HG02571 (cell line): ENCODE measurements around the gene SNRNP35.
"Not testable (repeated sequence)": the region's sequence is repeated elsewhere in the genome, so short reads cannot be mapped to it uniquely, and the experiment has no call there.

ENCODE experiments used
- ATAC-seq: cut with Tn5 transposase; IDR thresholded peaks from one replicate; pipeline ENCODE4 v1.9.1; 2021; ENCODE audit warnings: mild to moderate bottlenecking, moderate library complexity; ENCODE audit not compliant: unreplicated experiment

The SNRNP35 gene

DNA sequence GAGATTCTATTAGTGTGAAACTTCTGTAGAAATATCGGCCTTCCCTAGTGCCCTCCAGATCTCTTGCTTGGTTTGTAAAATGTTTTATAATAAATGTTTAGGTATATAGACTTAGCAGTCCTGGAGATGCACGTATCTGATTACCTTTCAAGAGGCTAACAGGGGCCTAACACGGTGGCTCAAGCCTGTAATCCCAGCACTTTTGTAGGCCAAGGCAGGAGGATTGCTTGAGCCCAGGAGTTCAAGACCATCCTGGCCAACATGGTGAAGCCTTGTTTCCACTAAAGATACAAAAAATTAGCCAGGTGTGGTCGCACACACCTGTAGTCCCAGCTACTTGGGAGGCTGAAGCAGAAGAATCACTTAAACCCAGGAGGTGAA is 11.6 kb upstream of the SNRNP35 start:
- no peak for ATAC-seq

DNA sequence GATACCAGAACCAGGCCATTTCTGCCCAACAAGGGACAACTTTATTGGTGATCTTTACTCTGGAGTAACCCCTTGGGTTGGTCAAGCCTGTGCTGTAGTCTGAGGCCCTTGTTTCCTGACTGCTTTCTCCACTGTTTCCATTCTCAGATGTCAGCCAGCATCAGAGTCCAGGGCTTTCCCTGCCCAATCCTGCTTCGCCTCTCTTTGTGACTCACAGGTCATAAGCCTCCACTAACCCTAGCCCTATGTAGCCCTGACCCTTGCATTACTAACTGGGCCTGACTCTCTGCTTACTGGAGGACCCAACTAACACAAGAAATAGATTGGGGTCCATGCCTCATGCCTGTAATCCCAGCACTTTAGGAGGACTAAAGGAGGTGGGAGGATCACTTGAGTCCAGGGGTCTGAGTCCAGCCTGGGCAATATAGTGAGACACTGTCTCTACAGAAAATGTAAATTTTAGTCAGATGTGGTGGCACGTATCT is 8.6 kb upstream of the SNRNP35 start:
- ATAC-seq = no peak

DNA sequence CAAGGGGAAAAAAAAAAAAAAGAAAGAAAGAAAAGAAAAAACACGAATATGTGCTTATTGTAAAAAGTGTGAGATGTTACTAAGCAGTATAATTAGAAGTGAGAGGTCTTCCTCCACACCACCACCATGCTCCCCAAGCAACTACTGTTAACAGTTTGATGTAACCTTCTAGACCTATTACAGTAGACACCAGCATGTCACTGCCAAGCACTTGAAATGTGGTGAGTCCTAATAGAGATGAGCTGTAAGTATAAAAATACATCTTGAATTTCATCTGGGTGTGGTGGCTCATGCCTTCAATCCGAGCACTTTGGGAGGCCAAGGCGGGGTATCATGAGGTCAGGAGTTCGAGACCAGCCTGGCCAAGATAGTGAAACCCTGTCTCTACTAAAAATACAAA is 8.1 kb upstream of the SNRNP35 start:
- ATAC-seq = no peak

DNA sequence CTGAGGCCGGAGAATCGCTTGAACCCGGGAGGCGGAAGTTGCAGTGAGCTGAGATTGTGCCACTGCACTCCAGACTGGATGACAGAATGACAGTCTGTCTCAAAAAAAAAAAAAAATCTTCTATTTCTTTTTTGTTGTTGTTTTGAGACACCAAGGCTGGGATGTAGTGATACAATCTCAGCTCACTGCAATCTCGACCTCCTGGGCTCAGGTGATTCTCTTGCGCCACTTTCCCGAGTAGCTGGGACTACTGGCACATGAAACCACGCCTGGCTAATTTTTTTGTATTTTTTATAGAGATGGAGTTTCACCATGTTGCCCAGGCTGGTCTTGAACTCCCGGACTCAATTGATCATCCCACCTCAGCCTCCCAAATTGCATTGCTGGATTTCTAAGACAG is 7.3 kb upstream of the SNRNP35 start:
- no peak for ATAC-seq

DNA sequence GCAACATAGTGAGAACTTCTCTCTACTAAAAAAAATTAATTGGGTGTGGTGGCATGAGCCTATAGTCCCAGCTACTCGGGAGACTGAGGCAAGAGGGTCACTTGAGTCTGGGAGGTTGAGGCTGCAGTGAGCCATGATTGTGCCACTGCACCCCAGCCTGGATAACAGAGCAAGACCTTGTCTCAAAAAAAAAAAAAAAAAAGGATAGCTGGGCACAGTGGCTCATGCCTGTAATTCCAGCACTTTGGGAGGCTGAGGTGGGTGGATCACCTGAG is 5.7 kb upstream of the SNRNP35 start:
- not testable (repeated sequence) for ATAC-seq

DNA sequence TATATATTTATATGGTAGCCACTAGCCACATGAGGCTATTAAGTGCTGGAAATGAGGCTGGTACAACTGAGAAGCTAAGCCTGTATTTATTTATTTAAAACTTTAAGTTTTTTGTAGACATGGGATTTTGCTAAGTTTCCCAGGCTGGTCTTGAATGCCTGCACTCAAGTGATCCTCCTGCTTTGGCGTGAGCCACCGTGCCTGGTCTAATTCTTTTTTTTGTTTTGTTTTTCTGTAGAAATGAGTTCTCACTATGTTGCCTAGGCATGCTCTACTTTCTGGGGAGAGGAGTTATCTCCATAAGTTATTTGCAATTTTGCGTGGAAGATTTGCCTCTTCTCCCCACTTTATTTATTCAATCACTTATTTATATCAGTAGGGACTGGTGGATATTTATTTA is 4.8 kb upstream of the SNRNP35 start:
- no peak for ATAC-seq

DNA sequence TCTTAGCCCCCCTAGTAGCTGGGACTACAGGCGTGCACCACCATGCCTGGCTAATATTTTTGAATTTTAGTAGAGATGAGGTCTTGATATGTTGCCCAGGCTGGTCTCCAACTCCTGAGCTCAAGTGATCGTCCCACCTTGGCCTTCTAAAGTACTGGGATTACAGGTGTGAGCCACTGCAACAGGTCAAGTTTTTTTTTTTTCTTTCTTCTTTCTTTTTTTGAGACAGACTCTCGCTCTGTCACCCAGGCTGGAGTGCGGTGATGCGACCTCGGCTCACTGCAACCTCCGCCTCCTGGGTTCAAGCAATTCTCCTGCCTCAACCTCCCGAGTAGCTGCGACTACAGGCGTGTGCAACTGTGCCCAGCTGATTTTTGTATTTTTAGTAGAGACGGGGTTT is 5.2 kb downstream of the SNRNP35 start:
- not testable (repeated sequence) for ATAC-seq

DNA sequence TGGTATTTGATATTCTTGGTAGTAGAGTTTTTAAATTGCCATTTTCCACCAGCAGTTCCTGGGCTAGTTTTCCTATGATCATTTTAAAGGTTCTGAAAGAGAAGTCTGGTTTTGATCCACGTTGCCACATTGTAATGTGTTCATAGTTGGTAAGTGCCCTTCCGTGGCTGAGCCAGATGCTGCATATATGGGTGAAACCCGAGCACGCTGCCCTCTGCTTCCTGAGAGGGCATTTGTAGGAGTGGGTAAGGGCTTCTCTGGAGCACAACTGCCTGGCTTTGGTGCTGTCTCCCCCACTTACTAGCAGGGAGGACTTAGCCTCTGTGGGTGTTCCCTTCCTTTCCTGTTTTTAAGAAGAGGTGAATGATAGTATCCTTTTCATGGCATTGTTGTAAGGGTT is 7.1 kb downstream of the SNRNP35 start:
- ATAC-seq = no peak

DNA sequence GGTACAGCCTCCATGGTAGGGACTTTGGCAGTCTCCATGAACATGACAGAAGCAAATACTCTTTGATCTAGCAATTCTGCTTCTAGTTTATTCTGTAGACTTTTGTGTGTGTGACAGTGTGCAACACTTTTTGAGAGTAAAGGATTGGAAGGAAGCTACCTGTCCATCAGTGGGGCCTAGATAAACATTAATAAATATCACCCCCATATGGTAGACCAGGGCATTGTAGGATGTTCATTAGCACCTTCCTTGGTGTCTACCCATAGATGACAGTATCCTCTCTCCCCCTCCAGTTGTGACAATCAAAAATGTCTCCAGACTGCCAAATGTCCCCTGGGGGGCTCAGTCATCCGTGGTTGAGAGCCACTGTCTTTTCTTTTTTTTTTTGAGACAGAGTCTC is 10.8 kb downstream of the SNRNP35 start:
- ATAC-seq = no peak

DNA sequence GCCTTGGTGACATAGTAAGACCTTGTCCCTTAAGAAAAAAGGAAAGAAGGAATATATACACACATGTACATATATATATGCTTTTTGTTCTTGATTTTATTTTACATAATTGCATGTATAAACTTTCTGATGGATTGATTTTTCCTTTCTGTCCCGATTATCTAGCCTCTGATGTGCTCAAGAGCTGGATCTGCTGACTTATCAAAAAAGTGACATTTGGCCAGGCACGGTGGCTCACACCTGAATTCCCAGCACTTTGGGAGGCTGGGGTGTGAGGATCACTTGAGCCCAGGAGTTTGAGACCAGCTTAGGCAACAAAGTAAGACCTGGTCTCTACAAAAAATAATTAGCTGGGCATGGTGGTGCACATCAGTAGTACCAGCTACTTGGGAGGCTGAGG is 12.0 kb downstream of the SNRNP35 start:
- ATAC-seq = no peak

DNA sequence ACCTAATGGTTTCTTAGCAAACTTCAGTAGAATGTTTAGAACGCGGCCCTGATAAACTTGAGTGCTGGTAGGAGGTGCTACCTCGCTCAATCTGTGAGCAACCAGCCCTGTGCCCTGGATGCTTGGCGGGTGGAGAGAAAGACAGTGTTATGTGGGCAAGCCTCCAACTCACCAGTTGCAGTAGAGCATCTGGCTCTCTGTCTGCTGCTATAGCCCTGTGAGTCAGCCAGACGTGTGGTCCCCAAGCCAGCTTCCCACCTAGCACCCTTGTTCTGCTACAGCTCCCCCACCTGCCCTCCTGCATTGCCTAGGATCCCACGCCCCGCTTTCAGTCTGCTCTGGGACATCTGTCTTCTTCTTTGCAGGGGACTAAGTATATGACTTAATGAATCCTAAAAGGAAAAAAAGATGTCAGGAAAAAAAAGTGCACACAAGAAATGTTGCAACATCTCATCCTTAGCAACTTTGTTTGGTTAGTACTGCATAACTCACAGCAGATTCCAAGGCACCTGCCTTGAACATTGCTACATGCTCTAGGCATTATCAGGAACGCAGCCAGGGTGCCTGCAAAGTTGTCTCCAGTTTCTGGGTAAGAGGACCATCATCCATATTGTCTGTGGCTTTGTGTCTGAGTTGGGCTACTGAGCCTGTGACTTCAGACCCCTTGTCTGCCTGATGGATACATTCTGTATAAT is 13.6 kb downstream of the SNRNP35 start:
- ATAC-seq = no peak

DNA sequence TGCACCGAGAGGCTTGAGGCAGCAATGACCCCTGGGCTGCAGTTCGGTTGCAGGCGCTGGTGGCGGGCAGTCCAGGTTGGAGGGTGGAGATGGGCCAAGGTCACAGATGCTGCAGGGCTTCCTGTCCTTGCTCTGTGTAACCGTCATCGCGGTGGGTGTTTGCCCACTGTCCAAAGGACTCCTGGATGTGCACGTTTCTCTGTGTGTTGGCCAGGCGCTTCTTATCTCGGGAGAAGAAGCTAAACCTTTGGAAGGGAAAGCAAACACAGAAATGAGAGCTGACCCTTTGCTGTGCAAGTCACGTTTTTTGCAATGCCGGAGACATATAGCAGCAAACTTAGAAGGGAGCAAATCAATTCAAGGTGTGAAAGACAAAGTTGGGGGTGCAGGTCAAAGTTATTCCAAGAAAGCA is 14.5 kb downstream of the SNRNP35 start:
- ATAC-seq = no peak

DNA sequence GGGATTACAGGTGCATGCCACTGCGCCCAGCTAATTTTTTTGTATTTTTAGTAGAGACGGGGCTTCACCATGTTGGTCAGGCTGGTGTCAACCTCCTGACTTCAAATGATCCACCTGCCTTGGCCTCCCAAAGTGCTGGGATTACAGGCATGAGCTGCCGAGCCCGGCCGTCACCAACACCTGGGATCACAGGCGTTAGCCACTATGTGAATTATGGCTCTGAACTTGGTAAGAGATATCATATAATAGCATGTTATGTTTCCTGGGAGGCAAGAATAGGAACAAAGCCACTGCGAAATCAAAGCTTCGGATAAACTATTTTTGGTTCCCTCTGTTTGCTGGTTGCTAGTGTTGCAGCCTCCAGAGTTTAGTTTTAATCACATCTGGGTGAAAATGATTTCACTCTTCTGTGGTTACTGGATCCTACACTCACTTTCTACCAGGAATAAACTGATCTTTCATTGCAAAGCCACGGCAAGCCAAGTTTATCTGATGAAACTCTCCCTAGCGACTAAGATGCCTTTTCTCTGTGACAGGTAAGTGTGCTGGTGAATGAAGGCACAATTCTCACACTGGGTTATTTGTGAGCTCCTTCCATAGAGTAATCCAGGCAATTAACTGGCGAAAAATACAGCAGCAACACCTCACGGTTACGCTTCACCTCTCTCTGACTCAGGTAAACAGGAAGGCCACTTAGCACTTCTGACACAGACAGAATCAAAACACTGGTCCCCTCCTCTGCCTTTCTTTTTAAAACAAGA is 16.7 kb downstream of the SNRNP35 start:
- ATAC-seq = no peak

DNA sequence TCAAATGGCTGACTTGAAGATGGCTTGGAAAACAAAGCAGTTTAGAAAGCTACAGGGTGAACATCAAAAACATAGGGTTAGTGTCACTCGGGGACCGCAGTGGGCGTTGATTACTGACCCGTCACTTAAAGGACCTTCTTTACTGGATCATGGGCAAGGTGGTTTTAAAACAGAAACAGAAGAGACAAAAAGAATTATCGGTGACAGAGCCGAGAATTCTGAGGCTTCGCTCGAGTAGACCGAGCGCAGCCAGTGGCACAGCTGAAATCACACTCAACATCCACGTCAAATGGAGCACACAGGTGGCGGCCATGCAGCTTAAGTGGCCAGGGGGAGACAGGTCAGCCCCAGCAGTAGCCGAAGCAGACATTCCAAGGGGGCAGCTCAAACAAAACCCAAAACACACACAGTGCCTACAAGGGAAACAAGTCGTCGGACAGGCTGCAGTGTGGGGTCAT is 17.3 kb downstream of the SNRNP35 start:
- ATAC-seq = no peak

DNA sequence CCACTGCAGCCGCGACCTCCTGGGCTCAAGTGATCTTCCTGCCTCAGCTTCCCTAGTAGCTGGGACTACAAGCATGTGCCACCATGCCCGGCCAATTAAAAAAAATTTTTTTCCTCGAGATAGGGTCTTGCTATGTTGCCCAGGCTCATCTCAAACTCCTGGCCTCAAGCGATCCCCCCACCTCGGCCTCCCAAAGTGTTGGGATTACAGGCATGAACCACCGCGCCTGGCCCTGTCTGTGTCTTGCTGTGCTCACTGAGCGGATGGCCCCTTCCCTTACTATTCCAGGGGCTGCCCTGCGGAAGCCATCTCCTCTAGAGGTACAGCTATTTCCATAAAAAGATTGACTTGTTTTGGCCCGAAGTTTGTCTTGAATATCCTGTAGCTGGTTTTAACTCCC is 20.1 kb downstream of the SNRNP35 start:
- ATAC-seq = no peak

DNA sequence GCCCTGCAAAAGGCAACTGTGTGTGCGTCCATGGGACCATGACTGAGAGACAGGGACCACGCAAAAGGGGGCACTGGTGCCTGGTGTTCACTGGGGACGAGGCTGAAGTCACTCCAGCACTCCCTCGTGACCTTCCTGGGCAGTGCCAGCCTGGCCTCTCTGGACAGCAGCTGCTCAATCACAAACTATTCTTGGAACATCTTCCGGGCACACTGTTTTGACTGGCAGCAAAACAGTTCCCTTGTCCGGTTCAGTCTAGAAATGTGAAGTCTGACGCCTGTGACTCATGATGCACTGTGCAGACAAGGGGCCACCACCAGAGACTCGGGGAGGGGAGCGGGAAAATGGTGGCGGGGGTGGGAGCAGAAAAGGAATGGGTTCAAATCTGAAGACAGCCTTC is 20.8 kb downstream of the SNRNP35 start:
- ATAC-seq = no peak

DNA sequence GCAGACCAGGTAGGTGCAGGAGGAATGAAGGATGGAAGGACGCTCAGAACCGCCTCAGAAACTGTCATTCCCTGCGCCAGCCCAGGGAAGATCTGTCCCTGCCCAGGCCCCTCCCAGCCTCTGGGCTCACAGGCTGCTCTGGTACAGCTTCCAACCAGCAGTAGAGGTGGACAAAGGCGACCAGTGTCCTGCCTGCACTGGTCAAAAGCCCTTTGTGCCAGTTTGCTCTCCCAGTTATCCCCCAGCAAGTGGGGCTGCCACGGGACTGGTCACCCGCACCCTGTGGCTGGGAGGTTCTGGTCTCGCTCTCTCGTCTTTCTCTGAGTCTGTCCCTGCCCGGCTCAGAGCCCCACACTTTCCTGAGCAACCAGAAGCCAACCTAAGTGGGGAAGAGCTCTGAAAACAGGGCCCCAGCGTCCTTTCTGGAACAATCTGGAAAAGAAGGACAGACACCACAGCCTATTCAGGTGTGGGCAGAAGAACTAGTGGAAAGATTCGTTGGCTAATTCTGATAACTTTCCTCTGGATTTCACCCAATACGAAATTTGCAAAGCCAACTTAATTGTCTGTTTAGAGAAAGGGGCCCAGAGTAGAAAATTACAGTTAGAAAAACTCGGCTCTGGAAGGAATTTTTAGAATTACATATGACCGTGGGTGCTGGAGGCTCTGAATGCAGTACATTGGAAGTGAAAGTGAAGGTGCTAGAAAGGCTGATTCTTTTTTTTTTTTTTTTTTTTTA is 21.7 kb downstream of the SNRNP35 start:
- ATAC-seq = no peak

DNA sequence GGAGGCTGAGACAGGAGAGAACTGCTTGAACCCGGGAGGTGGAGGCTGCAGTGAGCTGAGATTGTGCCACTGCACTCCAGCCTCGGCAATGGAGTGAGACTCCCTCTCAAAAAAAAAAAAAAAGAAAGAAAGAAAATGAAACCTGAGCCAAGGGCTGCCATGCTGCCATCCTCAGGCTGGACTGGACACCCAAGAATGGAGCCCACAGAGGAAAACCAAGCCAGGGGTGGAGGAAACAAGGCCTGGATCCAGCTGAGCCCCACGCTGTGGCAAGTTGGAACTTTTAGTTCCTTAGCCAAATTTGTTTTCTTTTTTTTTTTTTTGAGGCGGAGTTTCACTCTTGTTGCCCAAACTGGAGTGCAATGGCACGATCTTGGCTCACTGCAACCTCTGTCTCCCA is 23.3 kb downstream of the SNRNP35 start:
- not testable (repeated sequence) for ATAC-seq

DNA sequence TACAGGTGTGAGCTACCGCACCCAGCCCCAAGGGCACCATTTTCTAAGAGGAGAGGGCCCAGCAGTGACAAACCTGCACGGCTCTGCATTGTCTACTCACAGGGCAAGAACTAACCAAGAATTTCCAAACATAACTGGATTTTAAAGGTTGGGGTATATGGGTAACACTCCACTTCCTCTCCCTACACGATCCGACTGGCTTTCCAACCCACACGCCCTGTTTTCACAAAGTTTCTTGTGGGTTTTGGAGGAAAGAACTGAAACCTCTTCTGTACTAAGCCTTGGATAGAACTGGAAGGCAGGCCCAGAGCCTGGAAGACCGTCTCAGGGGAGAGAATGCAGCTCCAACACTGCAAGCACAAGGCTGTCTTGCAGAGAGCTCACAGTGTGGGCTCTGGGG is 24.9 kb downstream of the SNRNP35 start:
- no peak for ATAC-seq

DNA sequence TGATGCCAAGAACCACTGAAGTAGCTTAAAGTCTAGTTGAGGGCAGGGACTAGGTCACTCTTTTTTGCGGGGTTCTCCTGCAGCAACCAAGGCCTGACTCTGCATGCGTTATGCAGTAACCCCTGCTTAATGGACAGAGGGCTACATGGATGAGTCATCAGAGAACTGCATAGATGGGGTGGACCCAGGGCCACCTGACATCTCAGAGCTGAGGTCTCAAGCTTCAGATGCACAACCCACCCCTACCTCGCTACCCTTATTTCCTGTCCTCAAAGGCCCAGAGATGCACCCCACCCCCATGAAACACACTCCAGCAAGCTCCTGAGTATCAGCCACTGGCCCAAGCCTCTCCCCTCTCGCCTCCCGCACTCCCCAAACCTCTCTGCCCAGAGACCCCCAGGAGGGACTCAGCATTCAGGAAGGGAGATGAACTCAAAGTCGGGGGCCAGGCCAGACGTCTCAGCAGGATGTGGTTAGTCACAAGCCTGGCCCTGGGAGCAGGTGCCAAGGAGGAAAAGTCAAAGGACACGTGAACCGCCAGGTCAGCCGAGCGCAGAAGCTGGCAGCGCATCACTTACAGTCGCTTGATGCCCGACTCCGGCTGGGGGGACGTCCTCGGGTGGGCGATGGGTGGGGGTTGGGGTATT is 25.8 kb downstream of the SNRNP35 start:
- no peak for ATAC-seq

DNA sequence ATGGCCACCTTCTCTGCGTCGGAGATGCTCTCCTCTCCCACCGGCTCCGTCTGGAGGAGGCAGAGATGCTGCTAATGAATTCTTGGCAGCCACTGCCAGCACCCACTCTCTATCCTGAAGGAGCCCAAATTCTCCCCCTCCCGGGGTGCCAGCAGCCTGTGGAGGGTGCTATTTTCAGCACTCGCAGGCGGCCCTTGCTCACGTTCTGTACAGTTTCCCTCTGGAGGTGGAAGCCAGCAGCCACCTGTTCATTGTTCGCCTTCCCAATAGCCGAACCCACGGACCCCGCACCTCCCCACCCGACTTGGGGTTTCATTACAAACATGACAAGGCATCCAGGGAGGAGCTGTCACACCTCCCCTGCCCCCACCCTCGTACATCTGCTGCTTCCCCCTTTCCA is 27.8 kb downstream of the SNRNP35 start:
- ATAC-seq = no peak

DNA sequence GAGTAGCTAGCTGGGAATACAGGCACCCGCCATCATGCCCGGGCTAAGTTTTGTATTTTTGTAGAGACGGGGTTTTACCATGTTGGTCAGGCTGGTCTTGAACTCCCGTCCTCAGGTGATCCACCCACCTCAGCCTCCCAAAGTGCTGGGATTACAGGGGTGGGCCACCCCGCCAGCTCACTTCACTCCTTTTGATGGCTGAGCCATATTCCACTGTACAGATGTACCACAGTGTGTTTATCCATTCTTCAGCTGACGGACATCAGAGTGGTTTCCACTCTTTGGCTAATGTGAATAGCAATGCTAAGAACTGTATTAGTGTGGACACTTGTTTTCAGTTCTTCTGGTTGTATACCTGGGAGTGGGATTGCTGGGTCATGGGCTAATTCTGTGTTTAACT is 29.5 kb downstream of the SNRNP35 start:
- ATAC-seq = no peak
